ENCODE data around the gene PDE4D.
"Not testable (repeated sequence)": the region's sequence is repeated elsewhere in the genome, so short reads cannot be mapped to it uniquely, and the experiment has no call there.

DNA sequence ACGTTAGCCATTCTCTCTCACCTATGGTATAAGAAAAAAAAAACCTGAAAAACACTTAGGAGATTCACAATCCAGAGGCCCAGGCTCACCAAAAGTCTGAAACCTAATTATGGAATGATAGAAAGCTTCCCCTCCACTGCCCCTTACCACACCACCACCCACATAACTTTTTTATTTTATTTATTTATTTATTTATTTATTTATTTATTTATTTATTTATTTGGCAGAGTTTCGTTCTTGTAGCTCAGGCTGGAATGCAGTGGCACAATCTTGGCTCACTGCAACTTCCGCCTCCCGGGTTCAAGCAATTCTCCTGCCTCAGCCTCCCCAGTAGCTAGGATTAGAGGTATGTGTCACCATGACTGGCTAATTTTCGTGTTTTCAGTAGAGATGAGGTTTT, 299.4 kb downstream of the PDE4D start:
- TF ChIP-seq, protein P1, sequence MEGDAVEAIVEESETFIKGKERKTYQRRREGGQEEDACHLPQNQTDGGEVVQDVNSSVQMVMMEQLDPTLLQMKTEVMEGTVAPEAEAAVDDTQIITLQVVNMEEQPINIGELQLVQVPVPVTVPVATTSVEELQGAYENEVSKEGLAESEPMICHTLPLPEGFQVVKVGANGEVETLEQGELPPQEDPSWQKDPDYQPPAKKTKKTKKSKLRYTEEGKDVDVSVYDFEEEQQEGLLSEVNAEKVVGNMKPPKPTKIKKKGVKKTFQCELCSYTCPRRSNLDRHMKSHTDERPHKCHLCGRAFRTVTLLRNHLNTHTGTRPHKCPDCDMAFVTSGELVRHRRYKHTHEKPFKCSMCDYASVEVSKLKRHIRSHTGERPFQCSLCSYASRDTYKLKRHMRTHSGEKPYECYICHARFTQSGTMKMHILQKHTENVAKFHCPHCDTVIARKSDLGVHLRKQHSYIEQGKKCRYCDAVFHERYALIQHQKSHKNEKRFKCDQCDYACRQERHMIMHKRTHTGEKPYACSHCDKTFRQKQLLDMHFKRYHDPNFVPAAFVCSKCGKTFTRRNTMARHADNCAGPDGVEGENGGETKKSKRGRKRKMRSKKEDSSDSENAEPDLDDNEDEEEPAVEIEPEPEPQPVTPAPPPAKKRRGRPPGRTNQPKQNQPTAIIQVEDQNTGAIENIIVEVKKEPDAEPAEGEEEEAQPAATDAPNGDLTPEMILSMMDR (IDR thresholded peaks at IDR 0.05) = not testable (repeated sequence)
- TF ChIP-seq POLR2AphosphoS5 (IDR thresholded peaks at IDR 0.05; ENCODE audit: low read depth, low read length); SIN3A (IDR thresholded peaks at IDR 0.05; ENCODE audit: borderline replicate concordance, insufficient read depth, low read depth, low read length); TCF7L2 (IDR thresholded peaks at IDR 0.05; ENCODE audit: low read depth, low read length): not testable (repeated sequence)
- TF ChIP-seq, protein P2, sequence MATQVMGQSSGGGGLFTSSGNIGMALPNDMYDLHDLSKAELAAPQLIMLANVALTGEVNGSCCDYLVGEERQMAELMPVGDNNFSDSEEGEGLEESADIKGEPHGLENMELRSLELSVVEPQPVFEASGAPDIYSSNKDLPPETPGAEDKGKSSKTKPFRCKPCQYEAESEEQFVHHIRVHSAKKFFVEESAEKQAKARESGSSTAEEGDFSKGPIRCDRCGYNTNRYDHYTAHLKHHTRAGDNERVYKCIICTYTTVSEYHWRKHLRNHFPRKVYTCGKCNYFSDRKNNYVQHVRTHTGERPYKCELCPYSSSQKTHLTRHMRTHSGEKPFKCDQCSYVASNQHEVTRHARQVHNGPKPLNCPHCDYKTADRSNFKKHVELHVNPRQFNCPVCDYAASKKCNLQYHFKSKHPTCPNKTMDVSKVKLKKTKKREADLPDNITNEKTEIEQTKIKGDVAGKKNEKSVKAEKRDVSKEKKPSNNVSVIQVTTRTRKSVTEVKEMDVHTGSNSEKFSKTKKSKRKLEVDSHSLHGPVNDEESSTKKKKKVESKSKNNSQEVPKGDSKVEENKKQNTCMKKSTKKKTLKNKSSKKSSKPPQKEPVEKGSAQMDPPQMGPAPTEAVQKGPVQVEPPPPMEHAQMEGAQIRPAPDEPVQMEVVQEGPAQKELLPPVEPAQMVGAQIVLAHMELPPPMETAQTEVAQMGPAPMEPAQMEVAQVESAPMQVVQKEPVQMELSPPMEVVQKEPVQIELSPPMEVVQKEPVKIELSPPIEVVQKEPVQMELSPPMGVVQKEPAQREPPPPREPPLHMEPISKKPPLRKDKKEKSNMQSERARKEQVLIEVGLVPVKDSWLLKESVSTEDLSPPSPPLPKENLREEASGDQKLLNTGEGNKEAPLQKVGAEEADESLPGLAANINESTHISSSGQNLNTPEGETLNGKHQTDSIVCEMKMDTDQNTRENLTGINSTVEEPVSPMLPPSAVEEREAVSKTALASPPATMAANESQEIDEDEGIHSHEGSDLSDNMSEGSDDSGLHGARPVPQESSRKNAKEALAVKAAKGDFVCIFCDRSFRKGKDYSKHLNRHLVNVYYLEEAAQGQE (IDR thresholded peaks at IDR 0.05; ENCODE audit: insufficient read depth in 1 of 2, low read depth in 2 of 2, low read length in 1 of 2) = not testable (repeated sequence)
